Activated naive CD8-positive, alpha-beta T cell treated with anti-CD3 and anti-CD28 coated beads, Interleukin-2, amount 10 ng/mL, durations not matched to agents 7 days and 5 days (primary cell): ENCODE results near the gene CCN5. TPM values are rescaled to one million over a fixed set of nuclear protein-coding genes. Genes with fewer than 3 reads are reported as not detected.

Experiments
- ATAC-seq: fragments of 150-1000 bp; cut with Tn5 transposase; one replicate; pipeline ENCODE4 v1.10.0; 2021; ENCODE audit warnings: low read depth, moderate library complexity
- POLR2A ChIA-PET: fragments of 350-600 bp; sonication (Branson Sonifier 250); formaldehyde crosslinking; loops from one replicate; lab custom pipeline; 2021; ENCODE audit warnings: antibody characterized with exemption; lab: Charles Lee
- DNase-seq: peaks from one replicate; pipeline ENCODE4 v3.0.0; 2021
- H3K27ac Mint-ChIP-seq: one replicate; pipeline ENCODE4 v1.8.0; 2022; ENCODE audit warnings: mild to moderate bottlenecking, mixed read lengths
- H3K27me3 Mint-ChIP-seq: one replicate; pipeline ENCODE4 v1.8.0; 2022; ENCODE audit warnings: mild to moderate bottlenecking, moderate library complexity, mixed read lengths
- H3K36me3 Mint-ChIP-seq: one replicate; pipeline ENCODE4 v1.8.0; 2021; ENCODE audit warnings: mild to moderate bottlenecking, mixed read lengths
- H3K4me1 Mint-ChIP-seq: one replicate; pipeline ENCODE4 v1.8.0; 2021; ENCODE audit warnings: mixed read lengths
- H3K4me3 Mint-ChIP-seq: one replicate; pipeline ENCODE4 v1.8.0; 2022; ENCODE audit warnings: mild to moderate bottlenecking, moderate library complexity, mixed read lengths
- H3K9me3 Mint-ChIP-seq: one replicate; pipeline ENCODE4 v1.8.0; 2021; ENCODE audit warnings: mixed read lengths
- total RNA-seq, 2 experiments: library from RNA; stranded (reverse); gene quantifications; one replicate each; pipeline ENCODE4 v1.2.3, GENCODE V29; 2021

Gene CCN5
- total RNA-seq, 2 experiments from 2014 or later = not detected

- no peak for ATAC-seq
- POLR2A ChIA-PET = no interaction called here
Measured at GRCh38 chr20:44739942-44740341, 24.8 kb downstream of the CCN5 start.

GRCh38 chr20:44742304-44743079 is 27.3 kb downstream of the CCN5 start:
- POLR2A ChIA-PET = no interaction called here
- H3K36me3 Mint-ChIP-seq = peaks cover 7% of the 10 kb centered on the region
- H3K27me3 Mint-ChIP-seq = peaks cover 35% of the 10 kb centered on the region
- no peak overlapping the region for H3K27ac Mint-ChIP-seq
- DNase-seq = no peak
- no peaks in the 10 kb centered on the region for H3K9me3 Mint-ChIP-seq
- no peak for ATAC-seq
- H3K4me1 Mint-ChIP-seq = peaks cover 8% of the 10 kb centered on the region
- no peak overlapping the region for H3K4me3 Mint-ChIP-seq

More at GRCh38 chr20:44739942-44740341, 24.8 kb downstream of the CCN5 start:
- peaks cover 7% of the 10 kb centered on the region for H3K9me3 Mint-ChIP-seq
- no peak for DNase-seq
- no peak overlapping the region for H3K27ac Mint-ChIP-seq
- no peak overlapping the region for H3K4me3 Mint-ChIP-seq
- H3K27me3 Mint-ChIP-seq = peaks cover 16% of the 10 kb centered on the region
- peaks cover 15% of the 10 kb centered on the region for H3K4me1 Mint-ChIP-seq
- H3K36me3 Mint-ChIP-seq = peaks cover 14% of the 10 kb centered on the region

- ATAC-seq (no peak), DNase-seq (no peak)
- peaks cover 35% of the 10 kb centered on the region for H3K27me3 Mint-ChIP-seq
- POLR2A ChIA-PET = no interaction called here
- H3K27ac Mint-ChIP-seq = no peak overlapping the region
- no peaks in the 10 kb centered on the region for H3K9me3 Mint-ChIP-seq
- peaks cover 5% of the 10 kb centered on the region for H3K36me3 Mint-ChIP-seq
- no peak overlapping the region for H3K4me3 Mint-ChIP-seq
- H3K4me1 Mint-ChIP-seq = peaks cover 8% of the 10 kb centered on the region
Measured at GRCh38 chr20:44743080-44743701, 28.0 kb downstream of the CCN5 start.

GRCh38 chr20:44743916-44744655 is 28.9 kb downstream of the CCN5 start:
- H3K9me3 Mint-ChIP-seq = no peaks in the 10 kb centered on the region
- no peaks in the 10 kb centered on the region for H3K36me3 Mint-ChIP-seq
- ATAC-seq (no peak), DNase-seq (no peak)
- H3K4me3 Mint-ChIP-seq = no peak overlapping the region
- H3K27ac Mint-ChIP-seq = no peak overlapping the region
- H3K4me1 Mint-ChIP-seq = peaks cover 4% of the 10 kb centered on the region
- H3K27me3 Mint-ChIP-seq = peaks cover 35% of the 10 kb centered on the region
- POLR2A ChIA-PET = no interaction called here

- H3K27me3 Mint-ChIP-seq = peaks cover 40% of the 10 kb centered on the region
- no peak for ATAC-seq
- peaks cover 4% of the 10 kb centered on the region for H3K4me1 Mint-ChIP-seq
- no peaks in the 10 kb centered on the region for H3K36me3 Mint-ChIP-seq
- H3K4me3 Mint-ChIP-seq = peak overlapping the region; percentile 72
- DNase-seq = no peak
- no peak overlapping the region for H3K27ac Mint-ChIP-seq
- POLR2A ChIA-PET = no interaction called here
- H3K9me3 Mint-ChIP-seq = no peaks in the 10 kb centered on the region
Measured at GRCh38 chr20:44745122-44745597, 30.0 kb downstream of the CCN5 start.

GRCh38 chr20:44745598-44746366 is 30.6 kb downstream of the CCN5 start, which contains the start of gene KCNK15:
TSS of gene KCNK15 (plus strand) at chr20:44745865. CDS start at chr20:44745911, 46 bp downstream.
- ATAC-seq = peak; percentile 62
- peaks cover 40% of the 10 kb centered on the region for H3K27me3 Mint-ChIP-seq
- no peak within 1 kb of the TSS for H3K27ac Mint-ChIP-seq
- peak within 1 kb of the TSS; percentile 72 for H3K4me3 Mint-ChIP-seq
- DNase-seq = peak; percentile 49
- H3K4me1 Mint-ChIP-seq = peaks cover 4% of the 10 kb centered on the region
- H3K36me3 Mint-ChIP-seq = no peaks in the 10 kb centered on the region
- no peaks in the 10 kb centered on the region for H3K9me3 Mint-ChIP-seq
- POLR2A ChIA-PET = no interaction called here

GRCh38 chr20:44746367-44747165 is 31.4 kb downstream of the CCN5 start:
- Mint-ChIP-seq H3K4me3 (peak overlapping the region; percentile 65), H3K27me3 (peaks cover 38% of the 10 kb centered on the region), H3K4me1 (peaks cover 4% of the 10 kb centered on the region), H3K36me3 (no peaks in the 10 kb centered on the region), H3K27ac (no peak overlapping the region), H3K9me3 (no peaks in the 10 kb centered on the region)
- DNase-seq (no peak), ATAC-seq (no peak)
- POLR2A ChIA-PET = no interaction called here

- peak overlapping the region; percentile 41 for H3K4me3 Mint-ChIP-seq
- DNase-seq = peak; percentile 63
- POLR2A ChIA-PET = no interaction called here
- H3K9me3 Mint-ChIP-seq = no peaks in the 10 kb centered on the region
- no peaks in the 10 kb centered on the region for H3K36me3 Mint-ChIP-seq
- H3K27ac Mint-ChIP-seq = no peak overlapping the region
- peak; percentile 40 for ATAC-seq
- peaks cover 33% of the 10 kb centered on the region for H3K27me3 Mint-ChIP-seq
- H3K4me1 Mint-ChIP-seq = peaks cover 4% of the 10 kb centered on the region
Measured at GRCh38 chr20:44747166-44748004, 32.2 kb downstream of the CCN5 start.

- ATAC-seq (no peak), DNase-seq (no peak)
- H3K36me3 Mint-ChIP-seq = no peaks in the 10 kb centered on the region
- H3K4me3 Mint-ChIP-seq = no peak overlapping the region
- peaks cover 4% of the 10 kb centered on the region for H3K4me1 Mint-ChIP-seq
- H3K9me3 Mint-ChIP-seq = no peaks in the 10 kb centered on the region
- H3K27ac Mint-ChIP-seq = no peak overlapping the region
- POLR2A ChIA-PET = no interaction called here
- peaks cover 33% of the 10 kb centered on the region for H3K27me3 Mint-ChIP-seq
Measured at GRCh38 chr20:44748005-44748370, 32.8 kb downstream of the CCN5 start.

GRCh38 chr20:44750081-44750805 is 35.1 kb downstream of the CCN5 start:
- H3K27me3 Mint-ChIP-seq = peaks cover 23% of the 10 kb centered on the region
- ATAC-seq (no peak), DNase-seq (no peak)
- POLR2A ChIA-PET = no interaction called here
- H3K4me1 Mint-ChIP-seq = peaks cover 4% of the 10 kb centered on the region
- H3K9me3 Mint-ChIP-seq = no peaks in the 10 kb centered on the region
- no peaks in the 10 kb centered on the region for H3K36me3 Mint-ChIP-seq
- no peak overlapping the region for H3K4me3 Mint-ChIP-seq
- H3K27ac Mint-ChIP-seq = no peak overlapping the region
